HG03442 (cell line): Measurements from ENCODE around the gene TMEM223.
"Not testable (repeated sequence)": the region's sequence is repeated elsewhere in the genome, so short reads cannot be mapped to it uniquely, and the experiment has no call there.

Experiments used
- ATAC-seq: cut with Tn5 transposase; IDR thresholded peaks from one replicate; pipeline ENCODE4 v1.9.1; 2021; ENCODE audit warnings: mild to moderate bottlenecking, moderate library complexity; ENCODE audit not compliant: unreplicated experiment

The TMEM223 gene

GRCh38 chr11:62791501-62792201 lies at the start of gene TMEM223:
Gene TMEM223 (minus strand): TSS chr11:62792006. CDS start chr11:62791994, 12 bp downstream.
- peak; percentile 54 for ATAC-seq

GRCh38 chr11:62840721-62841360 lies 49.0 kb upstream of the TMEM223 start:
- not testable (repeated sequence) for ATAC-seq

- peak; percentile 41 for ATAC-seq
These were observed 47.5 kb upstream of the TMEM223 start, which contains the start of gene WDR74 for GRCh38 chr11:62839050-62839945. Gene WDR74 (minus strand): TSS chr11:62839590. CDS start chr11:62839570, 20 bp downstream.

- no peak for ATAC-seq
These were observed 43.5 kb upstream of the TMEM223 start for GRCh38 chr11:62835336-62835735.

GRCh38 chr11:62832336-62833234 lies 40.8 kb upstream of the TMEM223 start, which contains the start of gene TEX54:
Gene TEX54 (minus strand): TSS chr11:62832841.
- peak; percentile 6 for ATAC-seq

- ATAC-seq: peak; percentile 86
These were observed 39.9 kb upstream of the TMEM223 start, which contains the start of gene STX5 for GRCh38 chr11:62831520-62832335. Gene STX5 (minus strand): TSS chr11:62832051. CDS start chr11:62831243, 808 bp downstream.

- ATAC-seq: no peak
These were observed 39.2 kb upstream of the TMEM223 start for GRCh38 chr11:62830904-62831519.

GRCh38 chr11:62828130-62828529 lies 36.3 kb upstream of the TMEM223 start:
- ATAC-seq: not testable (repeated sequence)

GRCh38 chr11:62823677-62824076 lies 31.9 kb upstream of the TMEM223 start:
- no peak for ATAC-seq

- no peak for ATAC-seq
These were observed 25.3 kb upstream of the TMEM223 start for GRCh38 chr11:62817129-62817528.

- ATAC-seq: no peak
These were observed 24.8 kb upstream of the TMEM223 start for GRCh38 chr11:62816557-62816956.

GRCh38 chr11:62811659-62812058 lies 19.9 kb upstream of the TMEM223 start:
- no peak for ATAC-seq

- ATAC-seq: no peak
These were observed 18.9 kb upstream of the TMEM223 start for GRCh38 chr11:62810748-62811147.

- ATAC-seq: no peak
These were observed 14.9 kb upstream of the TMEM223 start for GRCh38 chr11:62806611-62807121.

- ATAC-seq: no peak
These were observed 14.2 kb upstream of the TMEM223 start for GRCh38 chr11:62805961-62806441.

- peak; percentile 79 for ATAC-seq
These were observed 13.5 kb upstream of the TMEM223 start, which contains the start of gene NXF1 for GRCh38 chr11:62805076-62805892. Gene NXF1 (minus strand): TSS chr11:62805440. CDS start chr11:62805356, 84 bp downstream.

GRCh38 chr11:62804310-62805075 lies 12.7 kb upstream of the TMEM223 start:
- ATAC-seq: no peak
